Jurkat, Clone E6-1 (cell line): ENCODE measurements around the gene GAGE12F. TPM values are rescaled to one million over a fixed set of nuclear protein-coding genes. Genes with fewer than 3 reads are reported as not detected.
"Not testable (repeated sequence)": the region's sequence is repeated elsewhere in the genome, so short reads cannot be mapped to it uniquely, and the experiment has no call there.

Experiments used
- DNase-seq: peaks from one replicate; pipeline ENCODE4 v3.0.0-alpha.2; 2011; ENCODE audit warnings: low read depth, low spot score
- H3K4me3 ChIP-seq: 2 replicates; pipeline ENCODE4 v1.5.1; 2011; ENCODE audit warnings: mild to moderate bottlenecking, low read length, control low read depth, moderate library complexity
- polyA plus RNA-seq: library from polyadenylated mRNA; unstranded; fragments of >200 nt; gene quantifications from one replicate; pipeline ENCODE4 v1.2.1, GENCODE V29; 2012; ENCODE audit warnings: missing spikeins; ENCODE audit not compliant: insufficient read length, insufficient read depth

GAGE12F gene, protein sequence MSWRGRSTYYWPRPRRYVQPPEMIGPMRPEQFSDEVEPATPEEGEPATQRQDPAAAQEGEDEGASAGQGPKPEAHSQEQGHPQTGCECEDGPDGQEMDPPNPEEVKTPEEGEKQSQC
- polyA plus RNA-seq: not detected

GRCh38 chrX:49560542-49560941 is at the start of gene GAGE12F:
Gene GAGE12F, plus strand, starts transcription at chrX:49560842. Its CDS starts 1,155 bp downstream, at chrX:49561997.
- DNase-seq: not testable (repeated sequence)

GRCh38 chrX:49531877-49532276 is 28.8 kb upstream of the GAGE12F start, which contains the start of gene GAGE12C:
Gene GAGE12C, plus strand, starts transcription at chrX:49532177. Its CDS starts 1,155 bp downstream, at chrX:49533332.
- H3K4me3 ChIP-seq, DNase-seq: not testable (repeated sequence)

More at GRCh38 chrX:49560542-49560941, at the start of gene GAGE12F:
- H3K4me3 ChIP-seq: not testable (repeated sequence)

- not testable (repeated sequence) for H3K4me3 ChIP-seq, DNase-seq
These were observed 19.2 kb upstream of the GAGE12F start, which contains the start of gene GAGE12D for GRCh38 chrX:49541433-49541832. Gene GAGE12D, plus strand, starts transcription at chrX:49541733. Its CDS starts 1,155 bp downstream, at chrX:49542888.

- not testable (repeated sequence) for H3K4me3 ChIP-seq, DNase-seq
These were observed 9.7 kb upstream of the GAGE12F start, which contains the start of gene GAGE12E for GRCh38 chrX:49550989-49551388. Gene GAGE12E, plus strand, starts transcription at chrX:49551289. Its CDS starts 1,155 bp downstream, at chrX:49552444.

DNA sequence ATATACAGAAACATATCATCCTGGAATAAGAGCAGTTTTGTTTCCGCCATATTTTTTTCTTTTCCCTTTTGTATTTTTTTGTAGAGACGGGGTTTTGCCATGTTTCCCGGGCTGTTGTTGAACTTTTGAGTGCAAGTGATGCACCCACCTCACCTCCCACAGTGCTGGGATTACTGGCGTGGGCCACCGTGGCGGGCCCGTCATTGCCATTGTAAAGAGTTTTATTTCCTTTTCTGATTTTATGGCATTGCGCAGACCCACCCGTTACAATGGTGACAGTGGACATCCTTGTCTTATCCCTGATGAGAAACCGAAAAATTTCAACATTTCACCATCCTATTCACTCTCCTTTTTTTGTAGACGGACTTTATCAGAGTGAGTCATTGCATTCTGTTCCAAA is 8.1 kb downstream of the GAGE12F start:
- not testable (repeated sequence) for H3K4me3 ChIP-seq, DNase-seq

- H3K4me3 ChIP-seq, DNase-seq: not testable (repeated sequence)
These were observed 8.5 kb downstream of the GAGE12F start for GRCh38 chrX:49569152-49569551.

DNA sequence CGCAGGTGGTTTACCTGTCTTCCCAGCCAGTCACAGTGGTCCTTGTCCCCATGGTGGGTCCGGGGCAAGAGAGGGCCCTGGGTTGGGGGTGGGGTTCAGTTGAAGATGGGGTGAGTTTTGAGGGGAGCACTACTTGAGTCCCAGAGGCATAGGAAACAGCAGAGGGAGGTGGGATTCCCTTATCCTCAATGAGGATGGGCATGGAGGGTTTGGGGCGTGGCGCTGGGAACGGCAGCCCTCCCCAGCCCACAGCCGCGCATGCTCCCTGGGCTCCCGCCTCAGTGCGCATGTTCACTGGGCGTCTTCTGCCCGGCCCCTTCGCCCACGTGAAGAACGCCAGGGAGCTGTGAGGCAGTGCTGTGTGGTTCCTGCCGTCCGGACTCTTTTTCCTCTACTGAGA is 9.5 kb downstream of the GAGE12F start, which contains the start of gene GAGE12G:
TSS of gene GAGE12G (plus strand) at position 301 of the 400 bp plus-strand sequence. CDS start 1,155 bp downstream, outside the sequence.
- H3K4me3 ChIP-seq, DNase-seq: not testable (repeated sequence)

GRCh38 chrX:49579649-49580048 is 19.0 kb downstream of the GAGE12F start, which contains the start of gene GAGE12H:
Gene GAGE12H, plus strand, starts transcription at chrX:49579949. Its CDS starts 1,155 bp downstream, at chrX:49581104.
- not testable (repeated sequence) for DNase-seq, H3K4me3 ChIP-seq

DNA sequence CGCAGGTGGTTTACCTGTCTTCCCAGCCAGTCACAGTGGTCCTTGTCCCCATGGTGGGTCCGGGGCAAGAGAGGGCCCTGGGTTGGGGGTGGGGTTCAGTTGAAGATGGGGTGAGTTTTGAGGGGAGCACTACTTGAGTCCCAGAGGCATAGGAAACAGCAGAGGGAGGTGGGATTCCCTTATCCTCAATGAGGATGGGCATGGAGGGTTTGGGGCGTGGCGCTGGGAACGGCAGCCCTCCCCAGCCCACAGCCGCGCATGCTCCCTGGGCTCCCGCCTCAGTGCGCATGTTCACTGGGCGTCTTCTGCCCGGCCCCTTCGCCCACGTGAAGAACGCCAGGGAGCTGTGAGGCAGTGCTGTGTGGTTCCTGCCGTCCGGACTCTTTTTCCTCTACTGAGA is 28.6 kb downstream of the GAGE12F start, which contains the start of gene GAGE2A:
TSS of gene GAGE2A (plus strand) at position 301 of the 400 bp plus-strand sequence. CDS start 1,155 bp downstream, outside the sequence.
- DNase-seq, H3K4me3 ChIP-seq: not testable (repeated sequence)

DNA sequence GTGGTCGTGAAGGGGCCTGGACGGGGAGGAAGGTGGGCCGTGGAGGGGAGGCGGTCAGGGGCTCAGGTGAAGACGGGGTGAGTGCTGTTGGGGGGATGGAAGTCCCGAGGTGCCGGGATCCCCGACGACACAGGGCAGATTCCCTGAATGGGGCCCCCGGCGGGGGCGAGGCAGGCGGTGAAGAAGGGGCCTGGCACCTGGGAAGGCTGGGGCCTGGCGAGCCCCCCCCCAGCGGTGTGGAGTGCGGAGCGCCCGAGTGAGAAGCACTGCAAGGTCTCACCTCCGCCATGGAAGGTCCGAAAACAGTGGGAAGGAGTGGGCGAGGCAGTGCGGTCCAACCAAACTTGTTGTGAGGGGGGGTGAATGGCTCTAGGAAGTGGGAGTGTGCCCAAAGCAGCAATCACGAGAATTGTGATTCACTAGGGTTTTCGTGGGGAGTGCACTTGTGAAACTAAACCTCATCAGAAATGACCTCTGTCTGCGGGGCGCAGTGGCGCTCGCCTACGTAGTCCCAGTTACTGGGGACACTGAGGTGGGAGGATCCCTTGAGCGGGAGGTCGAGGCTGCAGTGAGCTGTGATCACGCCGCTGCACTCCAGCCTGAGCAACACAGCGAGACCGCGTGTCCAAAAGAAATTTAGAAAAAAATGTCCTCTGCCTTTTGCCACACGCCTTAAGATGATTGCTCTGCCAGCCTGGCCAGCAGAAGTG is 29.3 kb downstream of the GAGE12F start:
- DNase-seq, H3K4me3 ChIP-seq: not testable (repeated sequence)

GRCh38 chrX:49590488-49590887 is 29.8 kb downstream of the GAGE12F start:
- not testable (repeated sequence) for DNase-seq, H3K4me3 ChIP-seq

GRCh38 chrX:49598720-49599119 is 38.1 kb downstream of the GAGE12F start, which contains the start of gene GAGE1:
Gene GAGE1, plus strand, starts transcription at chrX:49599020. Its CDS starts 1,155 bp downstream, at chrX:49600175.
- DNase-seq: not testable (repeated sequence)

DNA sequence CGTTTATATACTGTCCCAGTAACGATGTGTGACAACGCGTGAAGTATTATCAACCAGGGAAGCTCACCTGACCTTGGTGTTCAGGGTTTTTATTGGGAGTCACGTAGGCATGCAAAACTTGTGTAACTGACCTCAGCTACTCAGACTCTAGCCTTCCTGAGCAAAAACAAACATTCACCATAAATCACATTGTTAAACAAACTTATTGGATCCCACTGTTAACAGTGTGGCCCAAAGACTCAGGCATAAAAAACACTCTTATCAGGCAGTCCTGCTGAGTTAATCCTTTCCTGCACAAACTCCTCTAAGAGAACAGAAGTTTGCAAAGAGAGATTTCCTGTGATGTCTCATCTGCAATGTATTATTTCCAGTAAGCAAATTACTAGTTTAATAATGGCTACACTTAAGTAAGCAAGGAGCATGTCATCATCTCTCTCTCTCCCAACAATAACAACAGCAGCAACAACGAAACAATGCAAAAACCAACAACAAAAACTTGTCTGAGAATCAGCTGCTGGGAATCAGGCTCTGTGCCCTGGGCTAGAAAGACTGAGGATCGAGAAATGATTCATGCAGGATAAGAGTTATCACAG is 50.2 kb downstream of the GAGE12F start:
- no peak overlapping the region for H3K4me3 ChIP-seq
- no peak for DNase-seq

More at GRCh38 chrX:49598720-49599119, 38.1 kb downstream of the GAGE12F start, which contains the start of gene GAGE1:
- H3K4me3 ChIP-seq: not testable (repeated sequence)
